ENCODE data around the gene UNK.
"Not testable (repeated sequence)": the region's sequence is repeated elsewhere in the genome, so short reads cannot be mapped to it uniquely, and the experiment has no call there.

UNK gene

GRCh38 chr17:75836605-75837004 lies 52.0 kb downstream of the UNK start:
- no peak for DNase-seq

- no peak for DNase-seq
These were observed 53.3 kb downstream of the UNK start for GRCh38 chr17:75837899-75838298.

GRCh38 chr17:75838410-75838809 lies 53.8 kb downstream of the UNK start:
- no peak for DNase-seq

- DNase-seq, result no peak
These were observed 55.6 kb downstream of the UNK start for GRCh38 chr17:75839942-75840798.

GRCh38 chr17:75840799-75841164 lies 56.2 kb downstream of the UNK start:
- no peak for DNase-seq

- DNase-seq, result no peak
These were observed 57.8 kb downstream of the UNK start for GRCh38 chr17:75842411-75842810.

- no peak for DNase-seq
These were observed 58.5 kb downstream of the UNK start for GRCh38 chr17:75842963-75843576.

- DNase-seq, result no peak
These were observed 59.2 kb downstream of the UNK start, which contains the start of gene UNC13D for GRCh38 chr17:75843577-75844529. UNC13D (minus strand) TSS chr17:75844404; CDS start chr17:75844337, 67 bp downstream.

GRCh38 chr17:75844530-75845057 lies 60.0 kb downstream of the UNK start:
- DNase-seq, result no peak

GRCh38 chr17:75845058-75845711 lies 60.6 kb downstream of the UNK start:
- no peak for DNase-seq

- DNase-seq, result no peak
These were observed 61.5 kb downstream of the UNK start for GRCh38 chr17:75845933-75846691.

- no peak for DNase-seq
These were observed 62.3 kb downstream of the UNK start for GRCh38 chr17:75846692-75847613.

GRCh38 chr17:75847614-75848522 lies 63.3 kb downstream of the UNK start:
- DNase-seq, result no peak

GRCh38 chr17:75848523-75849278 lies 64.1 kb downstream of the UNK start:
- no peak for DNase-seq

GRCh38 chr17:75849279-75849646 lies 64.7 kb downstream of the UNK start:
- DNase-seq, result no peak

GRCh38 chr17:75849724-75850123 lies 65.1 kb downstream of the UNK start:
- no peak for DNase-seq

- DNase-seq, result no peak
These were observed 66.5 kb downstream of the UNK start for GRCh38 chr17:75850928-75851692.

GRCh38 chr17:75851693-75851991 lies 67.0 kb downstream of the UNK start:
- not testable (repeated sequence) for DNase-seq
